Kasumi-1 (cell line): ENCODE measurements around the gene DMRTA2.
"Not testable (repeated sequence)": the region's sequence is repeated elsewhere in the genome, so short reads cannot be mapped to it uniquely, and the experiment has no call there.

Experiments used
- DNase-seq, 2 experiments: peaks; one replicate each; lab custom pipeline; 2025; lab: John Stamatoyannopoulos, UW

Gene DMRTA2

GRCh38 chr1:50423670-50424000, 392 bp upstream of the DMRTA2 start:
- DNase-seq = no peak

GRCh38 chr1:50422675-50422945, 633 bp downstream of the DMRTA2 start:
- no peak for DNase-seq

- no peak for DNase-seq
Observed at GRCh38 chr1:50421768-50422674, 1.2 kb downstream of the DMRTA2 start.

GRCh38 chr1:50421366-50421748, 1.9 kb downstream of the DMRTA2 start:
- no peak for DNase-seq

GRCh38 chr1:50420689-50421365, 2.4 kb downstream of the DMRTA2 start:
- no peak for DNase-seq

- no peak for DNase-seq
Observed at GRCh38 chr1:50419907-50420677, 3.2 kb downstream of the DMRTA2 start.

- no peak for DNase-seq
Observed at GRCh38 chr1:50419192-50419906, 3.9 kb downstream of the DMRTA2 start.

- DNase-seq = no peak
Observed at GRCh38 chr1:50418600-50419109, 4.6 kb downstream of the DMRTA2 start.

GRCh38 chr1:50417946-50418599, 5.2 kb downstream of the DMRTA2 start:
- DNase-seq = no peak

- no peak for DNase-seq
Observed at GRCh38 chr1:50417507-50417906, 5.7 kb downstream of the DMRTA2 start.

GRCh38 chr1:50416553-50417453, 6.4 kb downstream of the DMRTA2 start:
- no peak for DNase-seq

GRCh38 chr1:50416150-50416527, 7.1 kb downstream of the DMRTA2 start:
- no peak for DNase-seq

- no peak for DNase-seq
Observed at GRCh38 chr1:50415235-50416149, 7.8 kb downstream of the DMRTA2 start.

GRCh38 chr1:50414853-50415234, 8.4 kb downstream of the DMRTA2 start:
- DNase-seq = no peak

- DNase-seq = no peak
Observed at GRCh38 chr1:50412813-50413476, 10.3 kb downstream of the DMRTA2 start.

GRCh38 chr1:50405814-50406213, 17.4 kb downstream of the DMRTA2 start:
- no peak for DNase-seq

- DNase-seq = no peak
Observed at GRCh38 chr1:50393522-50394120, 29.6 kb downstream of the DMRTA2 start.

- not testable (repeated sequence) for DNase-seq
Observed at GRCh38 chr1:50381551-50381950, 41.7 kb downstream of the DMRTA2 start.

GRCh38 chr1:50378770-50379169, 44.5 kb downstream of the DMRTA2 start:
- no peak for DNase-seq
